ENCODE results near the gene IMPDH1. TPM values are rescaled to one million over a fixed set of nuclear protein-coding genes. Genes with fewer than 3 reads are reported as not detected.

IMPDH1 gene
- total and polyA plus RNA-seq, 10 of the 15 experiments (the other 5 are each of a cell fraction or from before 2014, with no cell fraction given): 0.50 to 61.3 (median 41.8) TPM

- TF ChIP-seq NRF1 (conservative IDR thresholded peaks at IDR 0.05; ENCODE audit: low read depth, low read length) (no peak), POLR2AphosphoS5 (IDR thresholded peaks at IDR 0.05; ENCODE audit: low read length) (no peak), LARP7 (IDR thresholded peaks at IDR 0.05) (no peak), MTA3 (IDR thresholded peaks at IDR 0.05; ENCODE audit: borderline replicate concordance, low read length) (no peak), IRF3 (IDR thresholded peaks at IDR 0.05) (no peak)
Measured at GRCh38 chr7:128349466-128349825, 60.3 kb downstream of the IMPDH1 start (continued).

GRCh38 chr7:128347647-128348097 is 62.1 kb downstream of the IMPDH1 start:
- H3K36me3 ChIP-seq (ENCODE audit: control insufficient read depth in 2 of 2, insufficient read depth in 2 of 2, low read length in 1 of 2): no peaks in the 10 kb centered on the region
- ChIA-PET RAD21 (ENCODE audit: unreplicated experiment) (interaction anchor here (0.7 to 2.9 kb wide), 9 partner anchors 36 to 113 kb away, joined by 3 to 24 read pairs (median 4); no protein-coding TSS in a partner anchor), CTCF (interaction anchor here (0.5 to 6.0 kb wide), 19 partner anchors 9 to 199 kb away, joined by 3 to 106 read pairs (median 4); no protein-coding TSS in a partner anchor), SMC1A (ENCODE audit: uncharacterized antibody, unreplicated experiment) (interaction anchor here (0.6 to 1.8 kb wide), 10 partner anchors 9 to 376 kb away, joined by 3 to 19 read pairs (median 4); no protein-coding TSS in a partner anchor), POLR2A (no interaction called here)
- peak; percentile 24; the same call in 1 of the 3 replicates for ATAC-seq
- H3K9me3 ChIP-seq (replicated peaks; ENCODE audit: control insufficient read depth, insufficient read depth, low read length): no peaks in the 10 kb centered on the region
- in situ Hi-C loops (cut with MboI): no loop called here
- H3K79me2 ChIP-seq (ENCODE audit: control insufficient read depth, insufficient read depth, low read length): peaks cover 10% of the 10 kb centered on the region
- H2AFZ ChIP-seq (ENCODE audit: control insufficient read depth, low read depth, low read length): no peak overlapping the region
- H3K27ac ChIP-seq (ENCODE audit: control insufficient read depth, insufficient read depth): no peak overlapping the region
- no peaks in the 10 kb centered on the region for H4K20me1 ChIP-seq (ENCODE audit: control insufficient read depth, insufficient read depth)
- peaks cover 3% of the 10 kb centered on the region; the same call in 1 of the 2 replicates for H3K4me1 ChIP-seq (ENCODE audit: control insufficient read depth, insufficient read depth, low read length)
- H3K27me3 ChIP-seq (replicated peaks in 1 of 2; ENCODE audit: control insufficient read depth in 2 of 2, insufficient read depth in 2 of 2, low read length in 1 of 2): peaks cover 0 to 8% of the 10 kb centered on the region in 2 experiments; a peak in 2 of 4 replicates
- no peak for FAIRE-seq
- intact Hi-C loops (cut with micrococcal nuclease; ENCODE audit: unreplicated experiment): loop anchor here (1.0 kb wide), 1 partner anchor 40 kb away; no protein-coding TSS in a partner anchor
- DNase-seq (ENCODE audit: low read depth, low spot score): no peak
- BruUV-seq (replicated peaks): no TSS peak
- WGBS (ENCODE audit: insufficient coverage, insufficient replicate concordance, low lambda C conversion rate, missing lambda C conversion rate): 0% methylated on average over 2 of the region's 2 CpGs
- H3K4me2 ChIP-seq (ENCODE audit: control insufficient read depth, insufficient read depth): no peak overlapping the region
- no peak overlapping the region for H3K4me3 ChIP-seq
- H3K9ac ChIP-seq (ENCODE audit: control insufficient read depth, insufficient read depth, low read length): no peak overlapping the region
- TF ChIP-seq HCFC1 (IDR thresholded peaks at IDR 0.05; ENCODE audit: low read length) (no peak), CREM (IDR thresholded peaks at IDR 0.05; ENCODE audit: low read depth) (no peak), CTCF (IDR thresholded peaks at IDR 0.05 in 2 of 3, conservative IDR thresholded peaks at IDR 0.05 in 1 of 3; ENCODE audit: control insufficient read depth in 2 of 3, extremely low read depth in 1 of 3, insufficient read depth in 1 of 3, low read depth in 3 of 3, low read length in 3 of 3) (peak; percentile 53 to 72 (median 62); a peak in 5 of 6 replicates), BMI1 (IDR thresholded peaks at IDR 0.05; ENCODE audit: borderline replicate concordance) (no peak), SMC3 (IDR thresholded peaks at IDR 0.05; ENCODE audit: borderline replicate concordance, low read length) (peak; percentile 42; the same call in 1 of the 2 replicates), ZNF622 (IDR thresholded peaks at IDR 0.05) (no peak), CUX1 (IDR thresholded peaks at IDR 0.05; ENCODE audit: insufficient replicate concordance, low read depth, low read length) (no peak)

All from GM12878 (cell line).